HFF-Myc (cell line): ENCODE data around the gene UQCR10.

Experiments used
- DNase-seq: peaks from one replicate; pipeline ENCODE4 v3.0.0-alpha.2; 2011; ENCODE audit warnings: low read depth; ENCODE audit errors: extremely low read depth
- H3K4me3 ChIP-seq: replicated peaks from 2 replicates; pipeline ENCODE4 v1.5.1; 2011; ENCODE audit warnings: low read depth, mild to moderate bottlenecking, control low read depth, low read length
- TF ChIP-seq, protein P1 (sequence below): IDR thresholded peaks from 2 replicates; pipeline ENCODE4 v1.5.1; 2012; ENCODE audit warnings: mild to moderate bottlenecking, low read depth, low read length, control low read depth; ENCODE audit errors: missing control alignments

UQCR10 gene

DNA sequence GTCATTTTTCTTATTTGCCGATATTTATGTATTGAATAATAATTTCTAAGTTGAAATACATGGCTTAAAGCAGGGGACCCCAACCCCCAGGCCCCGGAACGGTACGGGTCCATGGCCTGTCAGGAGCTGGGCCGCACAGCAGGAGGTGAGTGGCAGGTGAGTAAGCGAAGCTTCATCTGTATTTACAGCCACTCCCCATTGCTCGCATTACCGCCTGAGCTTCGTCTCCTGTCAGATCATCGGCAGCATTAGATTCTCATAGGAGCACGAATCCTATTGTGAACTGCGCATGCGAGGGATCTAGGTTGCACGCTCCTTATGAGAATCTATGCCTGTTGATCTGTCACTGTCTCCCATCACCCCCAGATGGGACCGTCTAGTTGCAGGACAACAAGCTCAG is 4.9 kb upstream of the UQCR10 start:
- DNase-seq: no peak
- TF ChIP-seq, protein P1, sequence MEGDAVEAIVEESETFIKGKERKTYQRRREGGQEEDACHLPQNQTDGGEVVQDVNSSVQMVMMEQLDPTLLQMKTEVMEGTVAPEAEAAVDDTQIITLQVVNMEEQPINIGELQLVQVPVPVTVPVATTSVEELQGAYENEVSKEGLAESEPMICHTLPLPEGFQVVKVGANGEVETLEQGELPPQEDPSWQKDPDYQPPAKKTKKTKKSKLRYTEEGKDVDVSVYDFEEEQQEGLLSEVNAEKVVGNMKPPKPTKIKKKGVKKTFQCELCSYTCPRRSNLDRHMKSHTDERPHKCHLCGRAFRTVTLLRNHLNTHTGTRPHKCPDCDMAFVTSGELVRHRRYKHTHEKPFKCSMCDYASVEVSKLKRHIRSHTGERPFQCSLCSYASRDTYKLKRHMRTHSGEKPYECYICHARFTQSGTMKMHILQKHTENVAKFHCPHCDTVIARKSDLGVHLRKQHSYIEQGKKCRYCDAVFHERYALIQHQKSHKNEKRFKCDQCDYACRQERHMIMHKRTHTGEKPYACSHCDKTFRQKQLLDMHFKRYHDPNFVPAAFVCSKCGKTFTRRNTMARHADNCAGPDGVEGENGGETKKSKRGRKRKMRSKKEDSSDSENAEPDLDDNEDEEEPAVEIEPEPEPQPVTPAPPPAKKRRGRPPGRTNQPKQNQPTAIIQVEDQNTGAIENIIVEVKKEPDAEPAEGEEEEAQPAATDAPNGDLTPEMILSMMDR: no peak
- no peak overlapping the region for H3K4me3 ChIP-seq

DNA sequence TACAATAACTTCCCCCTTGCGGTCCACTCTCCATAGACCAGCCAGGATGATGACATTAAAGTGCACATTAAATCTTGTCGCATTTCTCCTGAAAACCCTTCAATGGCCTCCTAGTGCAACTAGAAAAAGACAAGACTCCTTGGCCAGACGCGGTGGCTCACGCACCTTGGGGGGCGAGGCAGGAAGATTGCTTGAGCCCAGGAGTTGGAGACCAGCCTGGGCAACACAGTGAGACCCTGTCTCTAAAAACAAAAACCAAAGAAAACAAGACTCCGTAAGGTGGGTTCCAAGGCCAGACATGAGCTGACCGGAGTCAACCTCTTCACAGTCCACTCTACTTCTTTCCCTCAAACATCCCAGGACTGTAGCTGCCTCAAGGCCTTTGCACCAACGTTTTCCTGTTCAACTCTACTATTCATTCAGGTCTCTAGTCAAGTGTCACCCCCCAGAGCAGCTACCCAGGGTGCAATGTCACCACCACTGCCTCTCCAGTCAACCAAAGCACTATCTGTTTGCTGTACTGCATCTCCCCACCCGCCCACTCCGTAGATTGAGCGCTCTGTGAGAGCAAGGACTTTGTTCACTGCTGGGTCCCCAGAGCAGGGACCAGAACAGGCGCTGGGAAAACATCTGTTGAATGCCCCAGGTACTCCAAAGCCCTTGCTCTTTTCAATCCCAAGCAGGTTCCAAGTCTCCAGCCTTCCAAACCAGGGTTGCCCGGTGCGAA is 1.1 kb upstream of the UQCR10 start:
- peak overlapping the region; percentile 87 for H3K4me3 ChIP-seq
- DNase-seq: no peak
- TF ChIP-seq, protein P1: no peak

DNA sequence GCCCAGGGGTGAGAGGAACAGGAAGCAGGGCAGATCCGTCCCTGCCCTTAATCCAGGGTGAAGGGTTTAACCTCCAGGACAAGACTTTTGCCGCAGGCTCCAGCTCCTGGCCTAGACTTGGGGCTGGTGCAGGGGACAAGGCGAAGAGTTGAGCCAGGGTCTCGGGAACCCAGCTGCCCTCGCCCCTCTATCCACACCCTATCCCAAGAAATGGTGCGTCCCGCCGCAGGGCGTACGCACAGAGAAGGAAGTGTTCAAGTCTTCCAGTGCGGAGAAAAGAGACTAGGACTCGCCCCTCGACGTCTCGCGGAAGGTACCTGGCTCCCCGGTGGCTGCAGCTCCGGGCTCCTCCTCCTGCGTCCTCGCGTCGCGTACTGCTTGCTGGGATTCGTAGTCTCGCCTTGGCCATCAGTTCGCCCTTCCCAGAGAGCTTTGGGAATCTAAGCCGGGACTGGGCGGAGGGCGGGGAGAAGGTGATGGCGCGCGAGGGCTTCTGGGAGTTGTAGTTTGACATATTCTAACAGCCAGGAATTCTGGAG is 468 bp upstream of the UQCR10 start, which contains the start of gene ZMAT5:
Gene ZMAT5 (minus strand): TSS at position 376 of the 539 bp plus-strand sequence. CDS start 18,463 bp downstream, outside the sequence.
- DNase-seq: peak; percentile 93
- H3K4me3 ChIP-seq: peak within 1 kb of the TSS; percentile 87
- TF ChIP-seq, protein P1: no peak

DNA sequence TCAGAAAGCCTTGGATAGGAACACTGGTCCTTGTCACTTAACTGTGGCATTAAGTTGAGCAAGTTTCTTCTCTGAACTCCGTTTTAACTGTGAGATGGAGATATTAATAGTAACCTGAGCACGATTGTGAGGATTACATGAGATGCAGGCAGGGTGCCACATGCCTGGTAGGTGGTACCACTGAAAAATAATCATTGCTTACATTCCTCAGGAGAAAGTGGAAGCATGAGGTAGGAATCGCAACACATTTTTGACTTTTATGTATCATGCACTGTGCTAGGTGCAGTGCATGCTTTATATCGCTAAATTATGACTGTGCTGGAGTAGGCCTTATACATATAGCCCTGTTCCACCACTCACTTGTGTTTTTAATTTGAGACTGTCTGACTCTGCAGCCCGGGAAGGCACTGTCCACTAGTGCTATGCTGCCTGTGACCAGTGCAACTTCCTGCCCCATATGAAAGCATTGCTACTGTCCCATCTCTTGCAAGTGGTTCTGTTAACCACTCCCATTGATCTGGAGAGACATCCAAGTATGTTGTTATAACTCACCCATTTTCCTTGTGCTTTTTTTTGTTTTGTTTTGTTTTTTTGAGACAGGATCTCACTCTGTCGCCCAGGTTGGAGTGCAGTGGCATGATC is 1.0 kb downstream of the UQCR10 start:
- peak overlapping the region; percentile 87 for H3K4me3 ChIP-seq
- DNase-seq: no peak
- TF ChIP-seq, protein P1: no peak

DNA sequence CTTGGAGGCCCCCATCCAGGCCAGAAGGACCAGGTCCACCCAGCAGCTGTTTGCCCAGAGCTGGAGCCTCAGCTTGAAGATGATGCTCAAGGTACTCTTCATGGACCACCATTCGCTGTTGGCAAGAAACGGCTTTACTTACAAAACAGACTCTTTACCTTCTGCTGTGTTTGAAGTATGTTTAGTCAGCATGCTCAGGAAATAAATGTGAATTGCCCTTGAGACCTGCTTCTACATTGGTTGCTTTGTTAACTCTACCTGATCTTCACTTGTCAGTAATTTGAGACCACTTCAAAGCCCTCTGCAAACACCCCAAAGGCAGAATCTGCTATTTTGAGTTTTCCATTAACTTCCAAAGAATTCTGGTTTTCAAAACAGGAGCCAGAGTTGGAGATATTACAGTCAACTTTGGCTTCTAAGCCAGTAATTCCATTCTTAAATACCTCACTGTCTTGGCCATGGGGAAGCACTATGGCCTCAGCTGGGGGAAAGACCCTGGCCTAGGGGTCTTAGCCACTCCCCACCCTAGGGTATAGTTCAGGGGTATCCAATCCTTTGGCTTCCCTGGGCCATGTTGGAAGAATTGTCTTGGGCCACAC is 2.7 kb downstream of the UQCR10 start:
- H3K4me3 ChIP-seq: no peak overlapping the region
- DNase-seq: no peak
- TF ChIP-seq, protein P1: no peak

DNA sequence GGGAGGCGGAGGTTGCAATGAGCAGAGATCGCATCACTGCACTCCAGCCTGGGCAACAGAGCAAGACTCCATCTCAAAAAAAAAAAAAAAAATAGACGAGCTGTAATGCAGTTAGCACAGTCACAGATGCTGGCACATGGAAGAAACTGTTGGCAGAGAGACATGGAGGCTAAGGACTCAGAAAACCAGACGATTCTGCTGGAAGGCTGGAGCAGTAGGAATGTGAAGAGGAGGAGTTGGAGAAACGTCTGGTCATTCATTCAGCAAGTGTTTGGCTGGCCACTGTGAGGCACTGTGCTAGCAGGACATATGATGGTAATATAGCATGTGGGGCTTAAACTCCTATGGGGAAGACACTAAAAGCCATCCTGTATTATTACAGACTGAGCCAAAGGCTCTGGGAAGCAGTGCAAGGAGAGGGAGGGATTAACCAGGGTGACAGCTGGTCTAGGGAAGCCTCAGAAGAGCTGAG is 5.0 kb downstream of the UQCR10 start:
- DNase-seq: no peak
- TF ChIP-seq, protein P1: peak; percentile 60
- no peak overlapping the region for H3K4me3 ChIP-seq
